GOT3 (cell line): ENCODE results near the gene DCP2.
A peak's percentile ranks its signal among the peaks of the same experiment; 100 is the strongest.
"Not testable (repeated sequence)": the region's sequence is repeated elsewhere in the genome, so short reads cannot be mapped to it uniquely, and the experiment has no call there.

Source experiments
- DNase-seq: peaks from one replicate; lab custom pipeline; 2025; ENCODE audit warnings: mixed read lengths; lab: John Stamatoyannopoulos, UW

DCP2 gene

GRCh38 chr5:112976432-112977309 lies at the start of gene DCP2:
Gene DCP2 (plus strand): TSS chr5:112976798. CDS start chr5:112976934, 136 bp downstream.
- DNase-seq = peak; percentile 91

GRCh38 chr5:112929336-112930081 lies 47.1 kb upstream of the DCP2 start:
- no peak for DNase-seq

- DNase-seq = no peak
Observed at GRCh38 chr5:112930082-112930344, 46.6 kb upstream of the DCP2 start.

GRCh38 chr5:112931473-112931872 lies 45.1 kb upstream of the DCP2 start:
- DNase-seq = no peak

- DNase-seq = no peak
Observed at GRCh38 chr5:112933105-112933504, 43.5 kb upstream of the DCP2 start.

GRCh38 chr5:112933651-112934365 lies 42.8 kb upstream of the DCP2 start:
- no peak for DNase-seq

GRCh38 chr5:112934366-112934663 lies 42.3 kb upstream of the DCP2 start:
- no peak for DNase-seq

GRCh38 chr5:112935675-112936074 lies 40.9 kb upstream of the DCP2 start:
- DNase-seq = no peak

- no peak for DNase-seq
Observed at GRCh38 chr5:112938286-112938685, 38.3 kb upstream of the DCP2 start.

- DNase-seq = no peak
Observed at GRCh38 chr5:112940670-112941069, 35.9 kb upstream of the DCP2 start.

GRCh38 chr5:112948458-112948857 lies 28.1 kb upstream of the DCP2 start:
- DNase-seq = no peak

- DNase-seq = no peak
Observed at GRCh38 chr5:112951124-112951702, 25.4 kb upstream of the DCP2 start.

GRCh38 chr5:112956606-112957005 lies 20.0 kb upstream of the DCP2 start:
- DNase-seq = no peak

- no peak for DNase-seq
Observed at GRCh38 chr5:112957036-112957808, 19.4 kb upstream of the DCP2 start.

GRCh38 chr5:112958093-112959088 lies 18.2 kb upstream of the DCP2 start:
- DNase-seq = peak; percentile 34

GRCh38 chr5:112959872-112960271 lies 16.7 kb upstream of the DCP2 start:
- DNase-seq = peak; percentile 32

GRCh38 chr5:112960315-112960714 lies 16.3 kb upstream of the DCP2 start:
- no peak for DNase-seq

- DNase-seq = no peak
Observed at GRCh38 chr5:112960863-112961504, 15.6 kb upstream of the DCP2 start.

- DNase-seq = not testable (repeated sequence)
Observed at GRCh38 chr5:112963374-112963733, 13.2 kb upstream of the DCP2 start.

GRCh38 chr5:112965733-112966306 lies 10.8 kb upstream of the DCP2 start:
- DNase-seq = no peak
